ENCODE data around the gene RGS21.
"Not testable (repeated sequence)": the region's sequence is repeated elsewhere in the genome, so short reads cannot be mapped to it uniquely, and the experiment has no call there.

Gene RGS21

GRCh38 chr1:192316942-192317450 is at the start of gene RGS21:
TSS of gene RGS21 (plus strand) at chr1:192316992. CDS start at chr1:192343037, 26,045 bp downstream.
- no peak for DNase-seq

GRCh38 chr1:192268468-192269052 is 48.2 kb upstream of the RGS21 start:
- no peak for DNase-seq

- no peak for DNase-seq
Observed at GRCh38 chr1:192270398-192270797, 46.4 kb upstream of the RGS21 start.

- no peak for DNase-seq
Observed at GRCh38 chr1:192272732-192273131, 44.1 kb upstream of the RGS21 start.

- no peak for DNase-seq
Observed at GRCh38 chr1:192274588-192274987, 42.2 kb upstream of the RGS21 start.

GRCh38 chr1:192277635-192278034 is 39.2 kb upstream of the RGS21 start:
- DNase-seq = no peak

GRCh38 chr1:192284927-192285326 is 31.9 kb upstream of the RGS21 start:
- DNase-seq = no peak

GRCh38 chr1:192303029-192303428 is 13.8 kb upstream of the RGS21 start:
- no peak for DNase-seq

- DNase-seq = not testable (repeated sequence)
Observed at GRCh38 chr1:192308314-192308713, 8.5 kb upstream of the RGS21 start.

GRCh38 chr1:192311281-192311680 is 5.5 kb upstream of the RGS21 start:
- no peak for DNase-seq

- no peak for DNase-seq
Observed at GRCh38 chr1:192327997-192328396, 11.2 kb downstream of the RGS21 start.

- no peak for DNase-seq
Observed at GRCh38 chr1:192342842-192343241, 26.1 kb downstream of the RGS21 start.

- DNase-seq = no peak
Observed at GRCh38 chr1:192343344-192343743, 26.6 kb downstream of the RGS21 start.

- no peak for DNase-seq
Observed at GRCh38 chr1:192349314-192349713, 32.5 kb downstream of the RGS21 start.

GRCh38 chr1:192350356-192350755 is 33.6 kb downstream of the RGS21 start:
- DNase-seq = no peak

GRCh38 chr1:192351550-192351949 is 34.8 kb downstream of the RGS21 start:
- DNase-seq = no peak

GRCh38 chr1:192357924-192358323 is 41.1 kb downstream of the RGS21 start:
- no peak for DNase-seq

- no peak for DNase-seq
Observed at GRCh38 chr1:192358402-192358801, 41.6 kb downstream of the RGS21 start.

GRCh38 chr1:192358822-192359221 is 42.0 kb downstream of the RGS21 start:
- no peak for DNase-seq

GRCh38 chr1:192363177-192363576 is 46.4 kb downstream of the RGS21 start:
- no peak for DNase-seq

GRCh38 chr1:192367436-192367835 is 50.6 kb downstream of the RGS21 start:
- DNase-seq = no peak

- DNase-seq = no peak
Observed at GRCh38 chr1:192375306-192375705, 58.5 kb downstream of the RGS21 start.

- no peak for DNase-seq
Observed at GRCh38 chr1:192376374-192376773, 59.6 kb downstream of the RGS21 start.

- DNase-seq = no peak
Observed at GRCh38 chr1:192378276-192378675, 61.5 kb downstream of the RGS21 start.

- no peak for DNase-seq
Observed at GRCh38 chr1:192378878-192379277, 62.1 kb downstream of the RGS21 start.
